GM18511 (cell line): ENCODE measurements around the gene EN2.

Experiments
- ATAC-seq: cut with Tn5 transposase; IDR thresholded peaks from one replicate; pipeline ENCODE4 v1.9.1; 2021; ENCODE audit warnings: mild to moderate bottlenecking, moderate library complexity; ENCODE audit not compliant: unreplicated experiment

Gene EN2

GRCh38 chr7:155507576-155507975 is 49.6 kb downstream of the EN2 start:
- no peak for ATAC-seq

- no peak for ATAC-seq
Measured at GRCh38 chr7:155508376-155509358, 50.7 kb downstream of the EN2 start.

GRCh38 chr7:155509359-155509724 is 51.4 kb downstream of the EN2 start:
- no peak for ATAC-seq

- no peak for ATAC-seq
Measured at GRCh38 chr7:155509725-155510551, 52.0 kb downstream of the EN2 start.

- ATAC-seq: no peak
Measured at GRCh38 chr7:155510975-155511701, 53.2 kb downstream of the EN2 start.

GRCh38 chr7:155511702-155511996 is 53.7 kb downstream of the EN2 start:
- ATAC-seq: no peak

- no peak for ATAC-seq
Measured at GRCh38 chr7:155512246-155512887, 54.4 kb downstream of the EN2 start.

GRCh38 chr7:155513543-155514285 is 55.8 kb downstream of the EN2 start:
- ATAC-seq: no peak

- no peak for ATAC-seq
Measured at GRCh38 chr7:155514296-155514695, 56.4 kb downstream of the EN2 start.
